Keratinocyte (primary cell): ENCODE measurements around the gene SLCO1B3. TPM values are rescaled to one million over a fixed set of nuclear protein-coding genes. Genes with fewer than 3 reads are reported as not detected.

ENCODE experiments used
- DNase-seq: peaks from one replicate; pipeline ENCODE4 v3.0.0-alpha.2; 2011; ENCODE audit warnings: low read depth, missing footprints, low spot score
- FAIRE-seq: peaks from 2 replicates; lab custom pipeline; 2011; peaks lifted over from hg19 to GRCh38; lab: Jason Lieb, UNC
- H2AFZ ChIP-seq: 2 replicates; pipeline ENCODE4 v1.6.0; 2012; ENCODE audit warnings: low read length, control low read depth, inconsistent platforms; ENCODE audit not compliant: control insufficient read depth
- H3K27ac ChIP-seq: 2 replicates; pipeline ENCODE4 v1.5.1; 2011; ENCODE audit warnings: low read length; ENCODE audit not compliant: control insufficient read depth, insufficient read depth
- H3K27me3 ChIP-seq: 3 replicates; pipeline ENCODE4 v1.6.0; 2011; ENCODE audit warnings: low read length; ENCODE audit not compliant: control insufficient read depth, insufficient read depth; ENCODE audit errors: extremely low read depth
- H3K36me3 ChIP-seq, 2 experiments: 2 replicates in 1 of 2; 3 replicates in 1 of 2; pipeline ENCODE4 v1.5.1; 2011; ENCODE audit warnings: low read length in 2 of 2, mild to moderate bottlenecking in 1 of 2; ENCODE audit not compliant: control insufficient read depth in 2 of 2, insufficient read depth in 2 of 2; ENCODE audit errors: extremely low read depth in 1 of 2
- H3K4me1 ChIP-seq: 3 replicates; pipeline ENCODE4 v1.5.1; 2011; ENCODE audit warnings: low read length; ENCODE audit not compliant: control insufficient read depth, insufficient read depth; ENCODE audit errors: extremely low read depth
- H3K4me2 ChIP-seq: 3 replicates; pipeline ENCODE4 v1.6.0; 2011; ENCODE audit warnings: low read depth, low read length; ENCODE audit not compliant: control insufficient read depth, insufficient read depth; ENCODE audit errors: extremely low read depth
- H3K4me3 ChIP-seq, 3 experiments: fragments of 200-600 bp in 1 of 3; sonication (generic) in 1 of 3; 2 replicates in 2 of 3; 3 replicates in 1 of 3; pipeline ENCODE4 v1.5.1; 2011 to 2016; ENCODE audit warnings: low read length in 3 of 3, mild to moderate bottlenecking in 3 of 3, control low read depth in 2 of 3, inconsistent platforms in 1 of 3, low read depth in 1 of 3, mixed read lengths in 1 of 3, mixed run types in 1 of 3, moderate library complexity in 1 of 3; ENCODE audit not compliant: control insufficient read depth in 2 of 3, insufficient read depth in 2 of 3; ENCODE audit errors: extremely low read depth in 1 of 3
- H3K79me2 ChIP-seq: 2 replicates; pipeline ENCODE4 v1.6.0; 2012; ENCODE audit warnings: low read length; ENCODE audit not compliant: control insufficient read depth, insufficient read depth
- H3K9ac ChIP-seq: 3 replicates; pipeline ENCODE4 v1.6.0; 2011; ENCODE audit warnings: low read length; ENCODE audit not compliant: control insufficient read depth, insufficient read depth; ENCODE audit errors: extremely low read depth
- H3K9me1 ChIP-seq: 3 replicates; pipeline ENCODE4 v1.6.0; 2011; ENCODE audit warnings: low read length; ENCODE audit not compliant: control insufficient read depth, insufficient read depth; ENCODE audit errors: extremely low read depth
- H3K9me3 ChIP-seq: 2 replicates; pipeline ENCODE4 v1.5.1; 2012; ENCODE audit warnings: low read depth, low read length; ENCODE audit not compliant: control insufficient read depth
- H4K20me1 ChIP-seq: 3 replicates; pipeline ENCODE4 v1.6.0; 2011; ENCODE audit warnings: low read length; ENCODE audit not compliant: control insufficient read depth, insufficient read depth; ENCODE audit errors: extremely low read depth
- EZH2 ChIP-seq: IDR thresholded peaks from one replicate; pipeline ENCODE4 v1.6.1; 2012; ENCODE audit warnings: inconsistent platforms, mild to moderate bottlenecking, low read length, moderate library complexity
- dilution Hi-C: fragments of 300-500 bp; cut with MboI; formaldehyde crosslinking; loops from one replicate; pipeline ENCODE4 v1.7.0; 2020; ENCODE audit warnings: low sequenced_read_pairs; ENCODE audit not compliant: extremely low pct_ligation_motif_present
- polyA plus RNA-seq, 5 experiments: library from polyadenylated mRNA; depleted of rRNA in 3 of 5; stranded (reverse) in 3 of 5; stranded (forward) in 1 of 5; unstranded in 1 of 5; fragments of >200 nt; gene quantifications; 1 replicate in 1 of 5; 2 replicates in 3 of 5; 3 replicates in 1 of 5; pipeline versions ENCODE4 v1.2.1 to v1.2.3, GENCODE V29; 2011 to 2012; ENCODE audit warnings: missing spikeins in 2 of 5, low read depth in 1 of 5, low replicate concordance in 1 of 5
- TF ChIP-seq, protein P1 (sequence below), 3 experiments: IDR thresholded peaks in 1 of 3; conservative IDR thresholded peaks in 1 of 3; optimal IDR thresholded peaks in 1 of 3; 2 replicates in 2 of 3; 3 replicates in 1 of 3; pipeline versions ENCODE3 to v1.5.1; 2011; ENCODE audit warnings: low read length in 3 of 3, mild to moderate bottlenecking in 3 of 3, moderate library complexity in 2 of 3, control low read depth in 1 of 3, inconsistent platforms in 1 of 3; ENCODE audit not compliant: insufficient read depth in 2 of 3; ENCODE audit errors: extremely low read depth in 1 of 3

The SLCO1B3 gene
- polyA plus RNA-seq, 1 donor (not counting 4 experiments of a cell fraction or from before 2014, with no cell fraction given) = not detected

DNA sequence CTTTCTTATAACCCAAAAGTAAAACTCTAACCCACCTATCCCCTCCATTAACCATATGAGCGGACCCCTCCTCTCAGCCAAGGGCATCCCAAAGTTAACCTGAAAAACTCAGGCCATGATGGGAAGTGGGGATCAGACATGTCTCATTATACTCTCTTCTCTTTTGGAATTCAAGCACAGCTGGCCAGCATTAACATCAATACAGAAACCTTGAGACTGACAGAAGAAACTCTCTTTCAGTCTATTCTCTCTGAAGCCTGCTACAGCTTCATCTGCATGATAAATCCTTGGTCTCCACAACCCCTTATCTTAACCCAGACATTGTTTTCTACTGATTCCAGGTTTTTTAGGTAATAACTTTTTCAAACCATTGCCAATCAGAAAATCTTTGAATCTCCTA is 17.5 kb upstream of the SLCO1B3 start:
- H2AFZ ChIP-seq = no peak overlapping the region
- DNase-seq (no peak), FAIRE-seq (no peak)
- H3K9me1 ChIP-seq = no peaks in the 10 kb centered on the region
- dilution Hi-C loops = no loop called here
- no peaks in the 10 kb centered on the region for H4K20me1 ChIP-seq
- no peak overlapping the region for H3K9ac ChIP-seq
- H3K4me1 ChIP-seq = no peaks in the 10 kb centered on the region
- TF ChIP-seq, protein P1, sequence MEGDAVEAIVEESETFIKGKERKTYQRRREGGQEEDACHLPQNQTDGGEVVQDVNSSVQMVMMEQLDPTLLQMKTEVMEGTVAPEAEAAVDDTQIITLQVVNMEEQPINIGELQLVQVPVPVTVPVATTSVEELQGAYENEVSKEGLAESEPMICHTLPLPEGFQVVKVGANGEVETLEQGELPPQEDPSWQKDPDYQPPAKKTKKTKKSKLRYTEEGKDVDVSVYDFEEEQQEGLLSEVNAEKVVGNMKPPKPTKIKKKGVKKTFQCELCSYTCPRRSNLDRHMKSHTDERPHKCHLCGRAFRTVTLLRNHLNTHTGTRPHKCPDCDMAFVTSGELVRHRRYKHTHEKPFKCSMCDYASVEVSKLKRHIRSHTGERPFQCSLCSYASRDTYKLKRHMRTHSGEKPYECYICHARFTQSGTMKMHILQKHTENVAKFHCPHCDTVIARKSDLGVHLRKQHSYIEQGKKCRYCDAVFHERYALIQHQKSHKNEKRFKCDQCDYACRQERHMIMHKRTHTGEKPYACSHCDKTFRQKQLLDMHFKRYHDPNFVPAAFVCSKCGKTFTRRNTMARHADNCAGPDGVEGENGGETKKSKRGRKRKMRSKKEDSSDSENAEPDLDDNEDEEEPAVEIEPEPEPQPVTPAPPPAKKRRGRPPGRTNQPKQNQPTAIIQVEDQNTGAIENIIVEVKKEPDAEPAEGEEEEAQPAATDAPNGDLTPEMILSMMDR (optimal IDR thresholded peaks at IDR 0.05 in 1 of 3, IDR thresholded peaks at IDR 0.05 in 1 of 3, conservative IDR thresholded peaks at IDR 0.05 in 1 of 3; ENCODE audit: extremely low read depth in 1 of 3, insufficient read depth in 2 of 3, low read length in 3 of 3) = no peak
- TF ChIP-seq EZH2 = no peak
- no peaks in the 10 kb centered on the region for H3K27me3 ChIP-seq
- H3K4me2 ChIP-seq = no peak overlapping the region
- no peaks in the 10 kb centered on the region for H3K36me3 ChIP-seq
- H3K4me3 ChIP-seq = no peak overlapping the region
- no peaks in the 10 kb centered on the region for H3K79me2 ChIP-seq
- no peaks in the 10 kb centered on the region for H3K9me3 ChIP-seq
- H3K27ac ChIP-seq = no peak overlapping the region

DNA sequence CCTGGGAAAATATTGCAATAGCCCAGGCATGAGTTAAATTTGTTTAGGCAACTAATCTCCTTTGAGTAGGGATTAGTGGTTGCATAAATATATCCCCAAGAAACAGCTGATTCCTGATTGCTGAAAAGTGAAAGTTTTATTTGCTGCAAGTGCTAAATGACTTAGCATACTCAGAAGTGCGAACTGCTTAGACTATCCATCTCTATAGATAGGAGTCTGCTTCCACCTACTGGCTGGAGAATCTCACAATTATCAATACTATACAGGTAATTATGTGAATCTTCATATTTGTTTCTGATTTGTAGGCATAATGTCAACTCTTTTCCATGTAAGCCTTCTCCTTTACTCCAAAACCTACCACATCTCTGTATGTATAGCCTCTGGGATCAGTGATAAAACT is 12.0 kb upstream of the SLCO1B3 start:
- Histone ChIP-seq H3K4me1 (no peaks in the 10 kb centered on the region), H3K36me3 (no peaks in the 10 kb centered on the region), H3K27me3 (no peaks in the 10 kb centered on the region), H3K4me2 (no peak overlapping the region), H3K9ac (no peak overlapping the region), H3K9me1 (no peaks in the 10 kb centered on the region), H3K9me3 (no peaks in the 10 kb centered on the region), H4K20me1 (no peaks in the 10 kb centered on the region), H3K79me2 (no peaks in the 10 kb centered on the region), H2AFZ (no peak overlapping the region), H3K4me3 (no peak overlapping the region), H3K27ac (no peak overlapping the region)
- DNase-seq (no peak), FAIRE-seq (no peak)
- TF ChIP-seq EZH2 = no peak
- TF ChIP-seq, protein P1 (optimal IDR thresholded peaks at IDR 0.05 in 1 of 3, IDR thresholded peaks at IDR 0.05 in 1 of 3, conservative IDR thresholded peaks at IDR 0.05 in 1 of 3; ENCODE audit: extremely low read depth in 1 of 3, insufficient read depth in 2 of 3, low read length in 3 of 3) = no peak
- dilution Hi-C loops = no loop called here
